Skeletal muscle tissue (tissue), 4 donors: Measurements from ENCODE around the gene LARGE1. TPM values are rescaled to one million over a fixed set of nuclear protein-coding genes. Genes with fewer than 3 reads are reported as not detected.

Experiments used
- H3K27ac ChIP-seq: one replicate; pipeline ENCODE4 v1.7.0; 2013; ENCODE audit warnings: mild to moderate bottlenecking, low read depth, low read length, inconsistent platforms
- H3K27me3 ChIP-seq, 3 donors: one replicate each; pipeline ENCODE4 v1.7.0; 2013; ENCODE audit warnings: low read length in 3 of 3; ENCODE audit not compliant: control insufficient read depth in 3 of 3, insufficient read depth in 3 of 3
- H3K36me3 ChIP-seq, 3 donors: one replicate each; pipeline ENCODE4 v1.7.0; 2013; ENCODE audit warnings: low read length in 3 of 3; ENCODE audit not compliant: control insufficient read depth in 3 of 3, insufficient read depth in 3 of 3
- H3K4me1 ChIP-seq, 3 donors: one replicate each; pipeline ENCODE4 v1.7.0; 2013; ENCODE audit warnings: low read length in 3 of 3, mild to moderate bottlenecking in 3 of 3; ENCODE audit not compliant: control insufficient read depth in 3 of 3, insufficient read depth in 3 of 3
- H3K4me3 ChIP-seq, 3 donors: one replicate each; pipeline ENCODE4 v1.7.0; 2013; ENCODE audit warnings: low read length in 3 of 3
- H3K9ac ChIP-seq, 3 donors: one replicate each; pipeline ENCODE4 v1.7.0; 2013; ENCODE audit warnings: low read length in 3 of 3, mild to moderate bottlenecking in 3 of 3, moderate library complexity in 2 of 3, low read depth in 1 of 3
- H3K9me3 ChIP-seq, 3 donors: one replicate each; pipeline ENCODE4 v1.7.0; 2013; ENCODE audit warnings: low read length in 3 of 3; ENCODE audit not compliant: control insufficient read depth in 3 of 3
- total RNA-seq: library from RNA; depleted of rRNA; stranded (reverse); fragments of >200 nt; gene quantifications from one replicate; pipeline ENCODE4 v1.2.3, GENCODE V29; 2014
- donor health status: Osteomylitis.

The LARGE1 gene
- total RNA-seq, 1 donor from 2014 or later: 12.5 TPM

DNA sequence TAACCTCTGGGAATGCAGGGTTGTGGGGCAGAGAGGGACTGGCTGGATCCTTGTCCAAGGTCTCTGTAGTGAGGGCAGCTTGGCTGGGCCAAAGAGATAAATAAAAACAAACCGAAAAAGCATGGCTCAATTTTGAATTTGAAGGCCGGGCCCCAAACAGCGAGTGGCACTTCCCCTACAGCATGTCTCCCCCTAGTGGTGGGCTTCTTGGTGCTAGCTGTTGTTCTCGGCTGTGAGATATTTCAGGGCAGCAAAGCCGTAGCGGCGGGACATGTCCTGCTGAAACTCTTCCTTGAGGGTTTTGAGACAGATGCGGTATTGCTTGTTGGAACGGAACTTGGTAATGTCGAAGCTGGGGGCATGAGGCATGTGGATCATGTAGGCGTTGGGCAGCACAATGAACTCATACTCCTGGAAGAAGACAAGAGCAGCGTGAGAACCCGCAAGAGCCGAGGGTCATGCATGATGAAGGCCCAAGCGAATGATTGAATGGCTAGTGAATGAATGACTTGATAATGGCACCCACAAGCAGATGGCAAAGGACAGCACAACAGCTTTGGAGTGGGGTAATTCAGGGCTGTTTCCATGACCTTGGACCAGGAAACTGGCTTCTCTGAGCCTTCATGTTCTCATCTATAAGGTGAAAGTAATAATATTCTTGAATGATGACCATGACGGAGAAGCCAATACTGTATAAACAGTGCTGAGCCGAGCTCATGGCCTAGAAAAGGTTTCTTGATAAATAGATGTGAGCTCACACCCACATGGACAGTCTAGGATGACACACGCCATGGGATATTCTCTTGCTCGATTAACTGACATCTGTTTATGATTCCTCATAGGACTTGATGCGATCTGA lies 645.8 kb downstream of the LARGE1 start:
- peaks cover 8 to 9% (median 9%) of the 10 kb centered on the region in 3 donors for H3K36me3 ChIP-seq
- H3K4me3 ChIP-seq: no peak overlapping the region
- peaks cover 10 to 27% (median 20%) of the 10 kb centered on the region in 3 donors for H3K4me1 ChIP-seq
- no peak overlapping the region for H3K9ac ChIP-seq
- no peaks in the 10 kb centered on the region for H3K27me3 ChIP-seq
- H3K27ac ChIP-seq: no peak overlapping the region
- no peaks in the 10 kb centered on the region for H3K9me3 ChIP-seq

DNA sequence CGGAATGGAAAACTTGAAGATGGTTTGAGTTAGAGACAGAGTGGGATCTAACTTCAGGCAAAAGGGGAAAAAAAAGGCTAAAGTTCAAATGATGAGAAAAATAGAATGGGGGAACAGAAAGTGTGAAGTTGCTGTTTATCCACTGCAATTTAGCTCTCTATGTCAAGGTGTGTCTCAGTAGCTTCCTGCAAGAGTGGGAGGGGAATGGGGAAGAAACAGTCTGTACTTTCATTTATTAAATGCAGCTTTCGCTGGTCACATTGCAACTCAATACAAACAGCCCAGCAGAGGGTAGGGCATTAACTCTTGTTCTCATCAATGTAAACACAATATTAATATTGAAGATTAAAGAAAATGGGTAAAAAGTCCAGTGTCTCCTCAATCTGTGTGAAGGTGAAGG lies 647.4 kb downstream of the LARGE1 start:
- Histone ChIP-seq H3K4me3 (no peak overlapping the region), H3K9me3 (no peaks in the 10 kb centered on the region), H3K27me3 (no peaks in the 10 kb centered on the region), H3K27ac (no peak overlapping the region), H3K9ac (no peak overlapping the region), H3K4me1 (peaks cover 10 to 27% (median 20%) of the 10 kb centered on the region in 3 donors), H3K36me3 (peaks cover 5 to 9% (median 8%) of the 10 kb centered on the region in 3 donors)

DNA sequence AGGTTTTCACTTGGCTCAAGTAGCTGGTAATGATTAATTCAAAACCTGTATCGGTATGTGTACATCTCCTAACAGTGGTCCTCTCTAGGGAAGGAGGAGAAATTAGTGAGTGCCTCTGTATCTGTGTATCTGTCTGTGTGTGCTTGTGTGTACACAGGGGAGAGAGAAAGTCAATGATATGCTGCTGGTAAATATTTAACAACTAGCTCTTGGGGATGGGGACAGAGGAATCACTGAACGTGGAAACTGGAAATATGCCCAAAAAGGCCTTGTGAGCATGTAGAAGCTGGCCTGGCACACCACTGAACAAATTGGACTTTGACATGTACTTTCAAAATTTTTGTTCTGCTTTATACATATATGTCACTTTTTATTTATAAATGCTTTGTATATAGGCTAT lies 648.1 kb downstream of the LARGE1 start:
- Histone ChIP-seq H3K4me1 (peaks cover 10 to 27% (median 20%) of the 10 kb centered on the region in 3 donors), H3K36me3 (peaks cover 5 to 8% (median 7%) of the 10 kb centered on the region in 3 donors), H3K9ac (no peak overlapping the region), H3K27me3 (no peaks in the 10 kb centered on the region), H3K9me3 (no peaks in the 10 kb centered on the region), H3K27ac (no peak overlapping the region), H3K4me3 (no peak overlapping the region)

DNA sequence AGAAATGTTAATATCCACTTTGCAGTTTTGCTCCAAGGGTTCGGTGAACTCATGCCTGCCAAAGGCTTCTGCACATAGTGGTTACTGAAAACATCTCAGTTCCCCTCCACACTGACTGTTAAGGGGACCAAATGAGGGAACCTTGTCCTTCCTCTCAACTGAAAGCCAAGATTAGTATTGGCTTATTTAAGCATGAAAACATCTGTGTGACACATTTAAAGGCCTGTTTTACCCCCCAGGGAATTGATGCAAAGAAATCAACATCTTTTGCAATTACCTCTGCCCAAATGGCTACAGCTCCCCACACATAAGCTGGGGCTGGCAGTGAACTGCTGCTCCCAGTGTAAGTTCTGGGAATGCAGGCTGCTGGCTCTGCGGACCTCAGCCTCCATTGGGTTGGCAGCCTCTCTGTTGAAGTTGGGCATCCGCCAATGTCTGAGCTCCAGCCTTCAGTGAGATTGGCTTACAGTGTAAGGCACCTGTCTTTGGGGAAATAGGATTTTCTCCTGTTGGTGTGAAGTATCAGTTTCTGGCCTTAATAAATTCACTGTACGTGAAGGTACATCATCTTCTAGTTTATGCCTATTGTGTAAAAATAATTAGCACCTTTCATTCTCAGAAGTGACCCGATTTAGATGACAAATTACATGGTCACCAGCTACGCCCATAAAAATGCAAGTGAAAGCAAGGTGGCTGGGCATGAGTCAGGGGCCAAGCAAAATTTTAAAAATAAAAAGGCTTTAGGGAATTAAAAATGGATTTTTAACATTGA lies 648.7 kb downstream of the LARGE1 start:
- H3K9me3 ChIP-seq: no peaks in the 10 kb centered on the region
- H3K4me3 ChIP-seq: no peak overlapping the region
- H3K9ac ChIP-seq: no peak overlapping the region
- no peak overlapping the region for H3K27ac ChIP-seq
- peaks cover under 1 to 8% (median 5%) of the 10 kb centered on the region in 3 donors for H3K36me3 ChIP-seq
- peaks cover 10 to 27% (median 20%) of the 10 kb centered on the region in 3 donors for H3K4me1 ChIP-seq
- no peaks in the 10 kb centered on the region for H3K27me3 ChIP-seq

DNA sequence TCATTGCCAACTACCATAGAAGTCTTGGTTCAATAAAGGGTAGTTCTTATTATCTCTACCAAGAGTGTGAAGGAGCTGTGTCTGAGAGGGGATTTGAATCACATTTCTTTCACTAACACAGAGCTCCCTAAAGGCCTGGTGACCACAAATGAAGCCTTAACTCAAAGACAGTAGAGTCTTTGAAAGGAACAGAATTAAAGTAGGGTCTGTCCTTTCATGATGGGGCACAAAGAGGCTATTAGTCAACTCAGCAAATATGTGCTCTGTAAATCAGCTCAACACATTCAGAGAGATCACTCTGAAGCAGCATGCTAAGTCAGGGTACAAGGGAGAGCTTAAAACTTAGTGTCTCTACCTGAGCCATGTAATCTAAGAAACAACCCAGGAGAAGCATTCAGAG lies 649.7 kb downstream of the LARGE1 start:
- H3K4me1 ChIP-seq: peaks cover 10 to 27% (median 20%) of the 10 kb centered on the region in 3 donors
- H3K9me3 ChIP-seq: no peaks in the 10 kb centered on the region
- H3K27ac ChIP-seq: no peak overlapping the region
- no peak overlapping the region for H3K9ac ChIP-seq
- peaks cover 0 to 8% (median 5%) of the 10 kb centered on the region in 3 donors for H3K36me3 ChIP-seq
- H3K27me3 ChIP-seq: no peaks in the 10 kb centered on the region
- H3K4me3 ChIP-seq: no peak overlapping the region

DNA sequence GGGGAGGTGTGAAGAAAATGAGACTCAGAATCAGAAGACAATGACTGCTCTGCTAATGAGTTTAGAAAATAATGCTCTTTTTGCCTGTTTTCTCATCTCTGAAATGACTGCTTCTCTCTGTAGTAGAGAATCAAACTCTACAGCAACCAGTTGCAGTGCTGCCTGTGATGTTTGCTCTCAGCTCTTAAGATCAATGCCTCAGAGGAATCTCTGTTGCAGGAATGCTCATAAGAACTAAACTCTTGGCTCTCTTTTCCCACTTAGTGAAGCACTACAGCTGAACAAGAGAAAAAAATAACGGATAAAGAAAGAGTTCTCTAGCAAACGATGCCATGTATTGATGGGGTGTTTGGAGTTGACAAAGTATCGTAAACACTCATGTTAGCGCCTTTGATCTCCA lies 658.6 kb downstream of the LARGE1 start:
- no peaks in the 10 kb centered on the region for H3K9me3 ChIP-seq
- no peak overlapping the region for H3K4me3 ChIP-seq
- H3K27ac ChIP-seq: no peak overlapping the region
- H3K9ac ChIP-seq: no peak overlapping the region
- H3K36me3 ChIP-seq: no peaks in the 10 kb centered on the region
- no peaks in the 10 kb centered on the region for H3K4me1 ChIP-seq
- peaks cover 0 to 6% (median 2%) of the 10 kb centered on the region in 3 donors for H3K27me3 ChIP-seq

DNA sequence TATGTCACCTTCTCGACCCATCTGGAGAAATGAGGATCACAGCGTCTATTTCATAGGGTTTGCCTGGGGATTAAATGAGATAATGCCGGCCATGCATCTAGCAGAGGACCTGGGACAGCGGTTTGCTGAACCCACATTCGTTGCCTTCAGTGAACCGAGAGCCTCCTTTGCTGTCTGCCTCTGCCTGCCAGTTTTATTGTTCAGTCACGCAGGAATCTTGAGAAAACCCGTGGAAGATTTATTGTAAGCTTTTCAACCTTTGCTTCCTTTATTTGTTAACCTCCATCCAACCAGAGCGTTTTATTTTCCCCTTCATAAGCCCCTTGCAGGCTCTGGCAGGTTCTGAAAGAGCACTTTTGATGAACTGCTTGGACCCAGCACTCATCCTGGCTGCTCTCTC lies 659.8 kb downstream of the LARGE1 start:
- no peak overlapping the region for H3K27ac ChIP-seq
- H3K9ac ChIP-seq: no peak overlapping the region
- H3K36me3 ChIP-seq: no peaks in the 10 kb centered on the region
- no peaks in the 10 kb centered on the region for H3K9me3 ChIP-seq
- H3K4me3 ChIP-seq: no peak overlapping the region
- no peaks in the 10 kb centered on the region for H3K4me1 ChIP-seq
- peaks cover 0 to 6% (median 2%) of the 10 kb centered on the region in 3 donors for H3K27me3 ChIP-seq

DNA sequence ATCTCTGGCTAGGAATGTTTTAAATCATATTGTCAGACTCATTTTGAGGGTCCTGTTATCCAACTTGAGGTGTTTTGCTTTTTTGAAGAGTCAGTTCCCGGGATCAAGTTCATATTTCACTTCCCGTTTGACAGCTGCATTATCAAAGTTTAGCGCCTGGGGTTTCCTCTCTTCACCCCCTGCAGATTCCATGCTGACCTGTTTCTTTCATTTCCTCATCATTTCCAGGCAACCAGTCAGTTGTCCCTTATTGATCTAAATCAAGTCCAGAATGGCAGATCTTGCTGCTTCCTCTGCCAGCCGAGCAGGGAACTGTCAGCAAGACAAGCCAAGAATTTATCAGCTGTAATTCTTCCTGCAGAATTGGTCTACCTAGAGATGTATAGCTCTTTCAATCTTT lies 664.5 kb downstream of the LARGE1 start:
- no peaks in the 10 kb centered on the region for H3K36me3 ChIP-seq
- H3K9ac ChIP-seq: no peak overlapping the region
- no peaks in the 10 kb centered on the region for H3K9me3 ChIP-seq
- H3K27ac ChIP-seq: no peak overlapping the region
- no peak overlapping the region for H3K4me3 ChIP-seq
- H3K27me3 ChIP-seq: peaks cover 0 to 4% (median 0%) of the 10 kb centered on the region in 3 donors
- H3K4me1 ChIP-seq: no peaks in the 10 kb centered on the region

DNA sequence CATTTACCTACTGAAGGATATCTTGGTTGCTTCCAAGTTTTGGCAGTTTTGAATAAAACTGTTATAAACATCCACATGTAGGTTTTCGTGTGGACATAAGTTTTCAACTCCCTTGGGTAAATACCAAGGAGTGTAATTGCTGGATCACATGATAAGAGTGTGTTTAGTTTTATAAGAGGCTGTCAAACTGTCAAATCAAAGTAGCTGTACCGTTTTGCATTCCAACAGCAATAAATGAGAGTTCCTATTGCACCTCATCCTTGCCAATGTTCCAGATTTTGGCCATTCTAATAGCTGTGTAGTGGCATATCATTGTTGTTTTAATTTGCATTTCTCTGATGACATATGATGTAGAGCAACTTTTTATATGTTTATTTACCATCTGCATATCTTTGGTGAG lies 671.3 kb downstream of the LARGE1 start:
- Histone ChIP-seq H3K27ac (no peak overlapping the region), H3K4me1 (no peaks in the 10 kb centered on the region), H3K4me3 (no peak overlapping the region), H3K27me3 (no peaks in the 10 kb centered on the region), H3K9me3 (peaks cover 0 to 3% (median 0%) of the 10 kb centered on the region in 3 donors), H3K36me3 (no peaks in the 10 kb centered on the region), H3K9ac (no peak overlapping the region)

DNA sequence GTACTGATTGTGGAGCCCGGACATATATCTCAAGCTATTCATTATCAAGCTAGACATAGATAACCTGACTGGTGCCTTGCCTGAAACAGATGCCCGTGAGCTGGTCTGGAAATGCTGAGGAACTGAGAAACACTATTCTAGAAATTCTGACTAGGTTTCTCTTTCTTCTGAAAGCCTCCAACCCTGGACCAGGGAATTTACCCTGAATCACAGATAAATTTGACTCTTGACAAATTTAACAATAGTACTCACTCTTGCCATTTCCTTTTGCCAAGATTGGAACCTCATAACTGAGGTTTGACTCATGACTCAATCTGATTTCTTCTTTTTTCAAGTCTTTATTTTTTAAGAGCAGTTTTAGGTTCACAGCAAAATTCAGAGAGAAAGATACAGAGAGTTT lies 672.5 kb downstream of the LARGE1 start:
- Histone ChIP-seq H3K4me3 (no peak overlapping the region), H3K36me3 (no peaks in the 10 kb centered on the region), H3K4me1 (no peaks in the 10 kb centered on the region), H3K9ac (no peak overlapping the region), H3K9me3 (peaks cover 0 to 3% (median 0%) of the 10 kb centered on the region in 3 donors), H3K27me3 (no peaks in the 10 kb centered on the region), H3K27ac (no peak overlapping the region)
